Activated T-cell treated with anti-CD3 and anti-CD28 coated beads, Interleukin-2, amount 50 U/mL, for 1 hour (primary cell): Measurements from ENCODE around the gene HEPHL1.

Source experiments
- DNase-seq: peaks from one replicate; pipeline ENCODE4 v3.0.0-alpha.2; 2020

The HEPHL1 gene

GRCh38 chr11:94131718-94132115, 110.6 kb downstream of the HEPHL1 start:
- no peak for DNase-seq

- no peak for DNase-seq
Observed at GRCh38 chr11:94132152-94132558, 111.0 kb downstream of the HEPHL1 start.

- no peak for DNase-seq
Observed at GRCh38 chr11:94132823-94133408, 111.8 kb downstream of the HEPHL1 start.

DNA sequence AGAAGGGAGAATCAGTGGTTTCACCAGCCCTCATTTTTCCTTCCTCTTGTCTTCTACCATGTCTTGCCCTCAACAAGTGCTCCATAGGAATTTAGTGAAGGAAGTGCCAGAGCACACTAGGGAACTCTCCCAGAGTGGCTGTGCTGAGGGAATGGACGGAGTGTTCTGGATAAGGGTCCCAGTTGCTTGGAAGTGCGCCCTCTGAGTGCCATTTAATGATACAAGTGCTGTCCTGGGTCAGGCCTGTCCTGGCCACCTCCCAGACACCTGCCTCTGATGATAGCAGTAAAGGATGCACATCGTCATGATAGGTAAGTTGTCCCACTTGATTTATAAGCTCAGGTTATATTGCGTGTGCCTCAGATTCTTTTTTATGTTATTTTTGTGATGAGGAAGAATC, 112.6 kb downstream of the HEPHL1 start:
- no peak for DNase-seq

DNA sequence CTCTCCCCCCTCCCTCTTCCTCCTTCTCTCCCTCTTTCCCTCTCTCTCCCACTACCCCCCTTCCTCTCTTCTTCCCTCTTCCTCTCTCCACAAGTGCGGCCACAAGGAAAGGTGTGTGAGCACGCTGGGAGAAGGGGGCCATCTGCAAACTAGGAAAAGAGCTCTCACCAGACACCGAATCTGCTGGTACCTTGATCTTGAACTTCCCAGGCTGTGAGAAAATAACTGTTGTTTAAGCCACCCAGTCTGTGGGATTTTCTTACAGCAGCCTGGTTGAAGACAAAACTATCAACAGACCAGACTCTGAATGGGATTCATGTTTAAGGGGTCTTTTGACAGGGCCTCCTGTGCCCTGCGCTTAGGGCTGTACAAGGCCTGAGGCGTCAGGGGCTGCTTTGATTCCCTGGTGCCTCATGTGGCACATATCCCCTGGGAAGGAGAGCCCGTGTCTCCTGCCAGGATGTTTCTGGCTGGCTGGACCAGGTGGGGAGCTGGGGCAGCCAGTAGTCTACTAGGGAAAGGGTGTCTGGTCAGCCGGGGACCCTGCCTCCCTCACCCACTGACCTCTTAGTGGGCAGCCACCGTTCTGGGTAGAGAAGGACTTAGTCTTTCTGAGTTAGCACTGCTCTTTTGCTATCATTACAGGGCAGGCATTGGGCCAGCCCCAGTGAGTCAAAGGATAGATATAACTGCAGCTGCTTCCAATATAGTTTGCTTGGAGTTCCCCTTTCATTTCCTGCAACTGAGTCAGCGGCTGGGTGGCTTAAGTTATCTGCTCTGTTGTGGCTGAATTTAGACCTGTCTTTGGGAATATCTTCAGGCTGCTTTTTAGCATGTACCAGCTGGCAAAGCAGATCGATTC, 113.7 kb downstream of the HEPHL1 start:
- DNase-seq: no peak

DNA sequence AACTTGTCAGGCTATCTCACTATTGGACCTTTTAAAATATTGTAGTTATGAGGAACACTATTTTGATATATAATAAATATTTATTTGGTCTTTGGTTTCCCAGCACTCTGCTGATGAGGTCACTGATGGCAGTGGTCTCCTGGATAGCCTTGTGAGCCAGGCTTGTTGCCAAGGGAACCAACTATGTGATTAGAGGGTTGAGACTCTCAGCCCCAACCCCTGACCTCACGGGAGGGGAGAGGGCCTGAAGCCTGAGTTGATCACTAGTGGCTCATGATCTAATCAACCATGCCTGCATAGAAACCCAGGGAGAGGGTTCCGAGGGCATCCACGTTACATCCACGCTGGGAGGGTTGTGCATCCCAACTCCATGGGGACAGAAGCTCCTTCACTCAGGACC, 118.3 kb downstream of the HEPHL1 start:
- no peak for DNase-seq

- no peak for DNase-seq
Observed at GRCh38 chr11:94140154-94140655, 119.1 kb downstream of the HEPHL1 start.

GRCh38 chr11:94141511-94142307, 120.6 kb downstream of the HEPHL1 start:
- no peak for DNase-seq

- no peak for DNase-seq
Observed at GRCh38 chr11:94142308-94143281, 121.4 kb downstream of the HEPHL1 start.

- DNase-seq: no peak
Observed at GRCh38 chr11:94144216-94144615, 123.1 kb downstream of the HEPHL1 start.

DNA sequence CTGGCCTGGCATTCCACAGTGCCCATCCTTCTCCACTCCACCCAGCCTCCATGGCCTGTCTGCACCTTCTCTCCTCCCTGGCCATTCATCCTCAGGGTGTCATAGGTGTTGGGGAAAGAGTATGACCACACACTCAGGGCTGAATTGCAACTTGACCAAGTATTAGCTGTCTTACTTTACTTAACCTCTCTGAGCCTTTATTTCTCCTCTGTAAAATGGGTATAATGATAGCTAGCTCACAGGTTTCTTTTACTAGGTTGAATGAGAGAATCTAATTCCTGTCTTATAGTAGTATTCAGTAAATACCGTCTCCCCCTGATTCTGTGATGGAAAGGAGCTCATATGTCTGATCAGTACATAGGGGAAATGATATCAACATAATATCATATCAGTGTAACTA, 123.5 kb downstream of the HEPHL1 start:
- no peak for DNase-seq

DNA sequence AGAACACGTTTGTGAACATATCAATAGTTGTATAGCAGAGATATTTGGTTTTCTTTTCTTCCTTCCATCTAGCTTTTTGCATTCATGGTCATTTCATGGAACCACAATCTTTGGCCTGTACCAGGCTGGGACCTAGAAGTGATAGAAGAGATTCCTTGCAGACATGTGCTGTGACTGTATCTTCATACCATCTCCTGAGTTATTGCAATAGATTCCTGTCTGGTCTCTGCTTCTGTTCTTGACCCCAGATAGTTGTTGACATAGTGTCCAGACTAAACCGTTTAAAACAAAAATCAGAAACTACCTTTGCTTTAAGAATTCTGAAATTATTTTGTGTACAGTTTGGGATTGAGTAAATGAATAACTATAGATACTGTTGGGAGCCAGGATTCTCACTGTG, 124.3 kb downstream of the HEPHL1 start:
- no peak for DNase-seq

DNA sequence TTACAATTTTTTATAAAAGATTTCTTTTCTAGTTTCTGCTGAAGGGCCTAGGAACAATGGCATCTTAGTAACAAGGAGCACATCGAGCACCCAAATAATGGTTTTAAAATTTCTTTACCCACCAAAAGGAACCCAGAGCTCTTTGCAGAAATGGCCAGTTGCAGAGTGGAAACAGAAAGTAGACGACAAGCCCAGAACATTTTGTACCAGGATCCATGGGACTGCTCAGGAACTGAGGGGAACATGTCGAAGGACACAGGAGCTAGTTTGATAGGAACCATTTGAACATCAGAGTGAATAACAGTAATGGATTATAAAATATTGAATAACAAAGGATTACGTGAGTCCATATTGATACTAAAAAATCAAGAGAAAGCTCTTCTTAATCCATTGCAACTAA, 124.8 kb downstream of the HEPHL1 start:
- DNase-seq: no peak

DNA sequence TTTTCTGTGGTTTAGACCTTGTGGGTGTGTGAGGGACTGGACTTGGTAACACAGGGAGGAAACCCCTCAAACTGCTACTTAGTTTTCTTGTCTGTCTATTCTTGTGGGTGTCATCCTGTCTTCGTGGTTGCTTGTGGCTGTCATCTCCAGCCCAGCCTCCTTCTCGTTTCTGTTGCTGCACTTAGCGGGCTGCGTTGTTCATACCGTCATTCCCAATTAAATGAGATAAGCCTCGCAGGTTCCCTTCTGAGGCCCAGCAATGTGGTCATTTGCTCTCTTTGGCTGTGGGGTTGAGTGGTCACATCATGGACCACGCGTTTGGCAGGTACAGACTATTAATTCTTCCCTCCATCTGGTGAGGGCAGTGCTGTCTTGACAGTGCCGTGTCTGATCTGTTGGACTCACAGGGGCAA, 126.3 kb downstream of the HEPHL1 start:
- DNase-seq: no peak

DNA sequence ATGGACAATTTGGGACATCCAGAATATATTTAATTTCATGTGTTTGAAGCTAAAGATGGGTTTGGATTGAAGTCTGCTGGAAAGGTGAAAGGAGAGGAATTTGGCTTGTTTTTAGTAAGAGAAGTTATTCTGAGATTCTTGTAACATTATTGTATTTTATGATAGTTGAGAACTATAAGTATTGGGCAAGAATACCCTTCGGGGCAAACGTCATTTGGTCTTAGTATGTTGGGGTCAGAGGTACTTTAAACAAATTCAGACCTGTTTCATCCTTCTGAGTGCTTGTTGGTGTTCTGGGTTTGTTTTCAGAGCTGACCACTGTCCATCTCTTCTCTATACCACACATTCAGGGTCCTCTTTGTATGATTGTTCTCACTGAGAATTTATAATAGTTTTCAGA, 127.0 kb downstream of the HEPHL1 start:
- DNase-seq: no peak

DNA sequence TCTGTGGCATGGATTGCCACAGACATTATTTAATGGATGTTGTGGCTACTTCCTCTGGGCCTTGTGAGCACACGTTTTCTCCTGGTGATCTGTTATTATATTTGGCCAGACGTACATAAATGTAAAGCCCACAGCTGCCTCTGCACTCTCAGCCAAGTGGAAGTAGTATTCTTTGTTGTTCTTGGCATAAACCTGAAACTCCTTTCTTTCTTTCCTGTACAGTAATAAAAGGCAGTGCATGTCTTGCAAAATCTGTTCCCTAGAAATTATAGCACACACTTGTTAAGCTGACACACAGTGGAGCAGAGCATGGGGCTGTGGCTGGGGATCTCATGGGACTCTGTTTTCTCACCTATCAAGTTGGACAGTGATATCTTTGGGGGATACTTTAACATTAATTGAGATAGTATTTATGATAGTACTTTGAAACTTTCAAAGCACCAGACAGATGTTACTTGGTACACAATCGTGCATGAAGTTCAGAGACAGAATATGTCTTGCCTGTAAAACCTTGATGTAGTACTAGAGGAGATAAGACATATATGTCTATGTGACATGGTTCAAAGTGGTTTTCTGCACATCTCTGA, 128.4 kb downstream of the HEPHL1 start:
- no peak for DNase-seq

DNA sequence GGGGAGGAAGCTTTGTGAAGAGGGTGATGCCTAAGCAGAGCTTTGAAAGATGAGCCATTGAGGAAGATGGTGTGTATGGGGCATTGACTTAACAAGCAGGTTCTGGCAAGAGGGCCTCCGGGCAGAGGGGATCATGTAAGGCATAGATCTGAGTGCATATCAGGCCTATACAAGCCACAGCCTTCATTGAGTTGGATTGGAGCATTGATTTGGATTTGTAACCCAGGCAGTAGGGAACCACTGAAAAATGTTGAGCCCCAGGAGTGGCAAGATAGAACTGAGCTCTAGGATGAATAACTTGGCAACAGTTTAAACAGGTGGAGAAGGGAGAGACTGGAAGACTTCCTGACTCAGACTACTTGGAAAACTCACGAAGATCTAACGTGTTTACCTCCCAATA, 128.9 kb downstream of the HEPHL1 start:
- DNase-seq: no peak

GRCh38 chr11:94150704-94151685, 129.8 kb downstream of the HEPHL1 start:
- no peak for DNase-seq

GRCh38 chr11:94151903-94152677, 130.9 kb downstream of the HEPHL1 start:
- no peak for DNase-seq

GRCh38 chr11:94152678-94153065, 131.5 kb downstream of the HEPHL1 start:
- no peak for DNase-seq
